NCI-H1436 treated with DMSO at 0.1 percent for 48 hours (cell line): ENCODE results near the gene RHOXF2.
"Not testable (repeated sequence)": the region's sequence is repeated elsewhere in the genome, so short reads cannot be mapped to it uniquely, and the experiment has no call there.

Source experiments
- DNase-seq: peaks from one replicate; lab custom pipeline; 2025; lab: John Stamatoyannopoulos, UW

Gene RHOXF2, protein sequence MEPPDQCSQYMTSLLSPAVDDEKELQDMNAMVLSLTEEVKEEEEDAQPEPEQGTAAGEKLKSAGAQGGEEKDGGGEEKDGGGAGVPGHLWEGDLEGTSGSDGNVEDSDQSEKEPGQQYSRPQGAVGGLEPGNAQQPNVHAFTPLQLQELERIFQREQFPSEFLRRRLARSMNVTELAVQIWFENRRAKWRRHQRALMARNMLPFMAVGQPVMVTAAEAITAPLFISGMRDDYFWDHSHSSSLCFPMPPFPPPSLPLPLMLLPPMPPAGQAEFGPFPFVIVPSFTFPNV

DNA sequence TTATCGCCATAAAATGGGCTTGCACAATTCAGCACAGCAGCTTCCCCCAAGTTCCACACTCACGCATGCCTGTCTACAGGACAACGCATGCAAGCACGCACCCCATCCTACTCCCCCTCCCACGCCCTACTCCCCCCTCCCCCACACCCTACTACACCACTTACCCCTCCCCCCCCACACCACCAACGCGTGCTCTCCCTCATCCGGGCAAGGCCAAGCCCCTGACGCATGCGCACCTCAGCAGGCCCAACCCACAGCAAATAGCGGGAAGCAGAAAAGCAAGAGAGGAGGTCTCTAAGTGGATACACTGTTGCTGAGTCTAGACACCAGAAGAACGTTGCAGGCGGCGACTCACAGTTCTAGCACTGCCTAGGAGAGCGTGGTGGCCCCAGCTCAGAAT, at the start of gene RHOXF2:
TSS of gene RHOXF2 (plus strand) at position 301 of the 400 bp plus-strand sequence. CDS start 138 bp downstream, outside the sequence.
- not testable (repeated sequence) for DNase-seq

DNA sequence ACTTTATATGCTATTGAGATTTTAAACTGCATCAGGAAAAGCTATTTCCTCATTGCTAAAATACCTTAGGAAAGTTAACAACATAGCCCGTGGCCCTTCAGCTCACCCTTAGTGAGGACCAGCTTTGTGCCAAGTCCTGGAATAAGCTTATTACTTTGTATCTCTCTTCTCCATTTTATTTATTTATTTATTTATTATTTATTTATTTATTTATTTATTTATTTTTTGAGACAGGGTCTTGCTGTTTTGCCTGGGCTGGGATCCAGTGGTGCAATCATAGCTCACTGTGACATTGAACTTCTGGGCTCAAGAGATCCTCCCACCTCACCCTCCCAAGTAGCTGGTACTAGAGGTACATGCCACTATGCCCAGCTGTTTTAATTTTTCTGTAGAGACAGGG, 49.0 kb upstream of the RHOXF2 start:
- no peak for DNase-seq

GRCh38 chrX:120111611-120112010, 46.8 kb upstream of the RHOXF2 start:
- no peak for DNase-seq

GRCh38 chrX:120115438-120115963, 42.9 kb upstream of the RHOXF2 start, which contains the start of gene RHOXF1:
TSS of gene RHOXF1 (minus strand) at chrX:120115913. CDS start at chrX:120115862, 51 bp downstream.
- no peak for DNase-seq

GRCh38 chrX:120120223-120120622, 38.2 kb upstream of the RHOXF2 start:
- DNase-seq = no peak

GRCh38 chrX:120125444-120125843, 33.0 kb upstream of the RHOXF2 start:
- DNase-seq = no peak

DNA sequence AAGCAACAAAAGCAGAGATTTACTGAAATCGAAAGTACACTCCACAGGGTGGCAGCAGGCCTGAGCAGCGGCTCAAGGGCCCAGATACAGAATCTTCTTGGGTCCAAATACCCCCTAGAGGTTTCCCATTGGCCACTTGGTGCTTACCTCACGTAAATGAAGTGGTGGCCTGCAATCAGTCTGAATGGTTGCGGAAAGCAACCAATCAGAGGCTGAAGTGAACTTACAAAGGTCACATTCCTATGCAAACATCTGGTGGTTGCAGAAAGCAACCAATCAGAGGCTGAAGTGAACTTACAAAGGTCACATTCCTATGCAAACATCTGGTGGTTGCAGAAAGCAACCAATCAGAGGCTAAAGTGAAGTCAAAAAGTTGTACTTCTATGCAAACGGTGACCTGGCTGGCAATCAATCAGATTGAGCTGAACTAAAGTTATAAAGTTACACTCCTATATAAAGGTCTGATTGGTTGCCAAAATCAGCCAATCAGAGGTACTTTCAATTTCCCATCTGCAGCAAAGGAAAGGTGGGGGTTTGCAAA, 30.0 kb upstream of the RHOXF2 start:
- not testable (repeated sequence) for DNase-seq

DNA sequence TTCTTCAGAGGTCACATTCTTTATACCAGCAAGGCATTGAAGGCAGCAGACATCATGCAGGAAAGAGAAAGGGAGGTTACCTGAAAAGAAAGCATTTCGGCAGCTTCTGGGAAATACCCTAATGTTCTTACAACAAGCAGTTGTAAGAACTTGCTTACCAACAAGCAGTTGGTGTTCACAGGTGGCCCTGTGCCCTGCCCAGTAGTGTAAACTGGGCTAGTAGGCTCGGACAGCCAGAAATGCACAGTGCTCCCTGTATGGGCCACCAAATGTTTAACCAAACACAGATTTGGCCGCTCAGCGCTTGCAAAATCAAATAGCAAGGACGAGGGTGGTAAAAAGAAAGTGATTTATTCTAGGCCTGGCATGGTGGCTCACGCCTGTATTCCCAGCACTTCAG, 22.3 kb upstream of the RHOXF2 start:
- no peak for DNase-seq

DNA sequence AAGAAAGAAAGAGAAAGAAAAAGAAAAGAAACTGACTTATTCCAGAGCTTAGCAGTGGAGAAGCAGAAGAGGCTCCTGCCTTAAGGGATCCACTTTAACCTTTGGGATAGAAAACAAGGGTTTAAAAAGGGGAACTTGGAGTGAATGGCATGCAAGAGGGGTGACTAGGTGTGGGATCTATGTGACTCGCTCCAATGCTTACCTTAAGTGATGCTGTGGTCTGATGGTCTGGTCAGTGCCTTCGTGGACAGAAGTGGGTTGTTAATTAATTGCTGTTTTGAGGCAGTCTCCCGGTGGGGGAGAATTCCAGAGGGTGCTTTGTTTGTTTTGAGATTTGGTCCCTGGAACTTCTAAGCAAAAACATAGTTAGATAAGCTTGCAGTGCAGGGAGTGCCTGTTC, 21.6 kb upstream of the RHOXF2 start:
- DNase-seq = no peak

DNA sequence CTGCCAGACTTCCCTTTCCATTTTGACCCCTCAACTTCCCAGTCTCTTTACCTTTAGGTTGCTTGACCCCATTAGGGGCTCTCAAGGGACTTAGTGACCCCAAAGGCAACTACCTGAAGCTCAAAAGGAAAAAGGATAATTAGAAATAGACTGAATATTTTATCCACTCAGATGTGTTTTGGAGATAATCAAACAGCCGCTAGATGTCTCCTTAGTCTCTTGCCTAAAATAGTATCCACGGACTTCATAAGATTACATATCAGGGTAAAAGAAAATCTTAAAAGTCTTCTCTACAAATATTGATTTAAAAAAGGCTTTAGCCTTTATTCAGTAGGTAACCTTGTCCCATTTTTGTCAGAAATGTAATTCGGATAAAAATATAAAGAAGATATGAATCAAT, 21.0 kb upstream of the RHOXF2 start:
- no peak for DNase-seq

- no peak for DNase-seq
These were observed 18.0 kb upstream of the RHOXF2 start for GRCh38 chrX:120140293-120140981.

DNA sequence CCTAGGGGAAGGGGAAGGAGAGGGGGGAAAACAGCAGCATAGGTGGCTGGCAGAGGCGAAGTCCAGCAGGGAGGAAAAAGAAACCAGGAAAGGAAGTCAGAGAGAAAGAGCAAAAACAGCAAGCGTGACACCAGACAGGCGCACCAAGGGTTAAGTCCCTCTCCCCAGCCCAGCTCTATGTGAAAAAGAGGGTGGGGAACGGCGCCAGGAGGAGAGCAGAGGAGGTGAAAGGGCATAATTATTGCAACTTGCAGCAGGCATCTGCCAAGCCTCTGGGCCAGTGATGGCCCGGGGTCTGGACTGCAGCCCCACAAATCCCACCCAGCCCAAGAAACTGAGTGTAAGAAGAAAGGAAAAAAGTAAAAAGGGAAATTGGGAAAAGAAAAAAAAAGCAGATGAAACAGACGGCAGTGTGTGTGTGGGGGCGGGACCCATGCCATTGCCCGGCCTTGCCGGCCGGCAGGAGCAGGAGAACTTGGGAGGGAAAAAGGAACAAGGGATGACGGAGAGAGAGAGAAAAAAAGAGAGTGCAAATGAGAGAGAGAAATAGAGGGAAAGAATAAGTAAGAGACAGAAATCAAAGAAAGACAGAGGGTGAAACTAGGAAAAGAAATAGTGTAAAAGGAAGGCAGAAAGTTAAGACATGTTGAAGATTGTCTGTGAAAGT, 14.1 kb upstream of the RHOXF2 start:
- no peak for DNase-seq

DNA sequence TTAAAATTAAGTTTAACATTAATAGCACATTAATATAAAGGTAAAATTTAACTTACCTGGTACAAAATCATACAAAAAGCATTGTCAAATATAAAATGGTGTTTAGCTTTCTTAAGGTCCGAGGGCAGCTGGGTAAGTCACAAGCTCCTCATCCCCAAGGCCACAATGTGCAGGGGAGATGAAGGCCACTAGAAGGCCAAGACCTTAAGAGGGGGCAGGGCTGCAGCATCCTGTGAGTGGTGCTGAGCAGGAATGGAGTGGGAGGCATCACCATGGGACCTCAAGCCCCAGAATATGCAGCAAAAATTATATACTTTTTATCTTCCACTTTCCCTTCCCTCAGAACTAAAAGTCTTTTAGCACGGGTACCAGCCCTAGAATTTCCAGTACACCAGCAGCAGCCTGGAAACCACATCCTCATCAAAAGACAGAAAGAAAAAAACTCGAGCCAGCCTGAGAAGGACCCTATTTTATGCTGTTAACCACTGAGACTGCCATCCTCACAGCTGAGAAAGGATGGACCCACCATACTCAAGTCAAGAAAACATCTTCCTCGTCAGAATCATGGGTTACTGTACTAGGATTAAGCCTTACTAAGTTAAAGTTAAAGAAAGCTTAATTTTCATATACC, 13.0 kb upstream of the RHOXF2 start:
- DNase-seq = no peak

DNA sequence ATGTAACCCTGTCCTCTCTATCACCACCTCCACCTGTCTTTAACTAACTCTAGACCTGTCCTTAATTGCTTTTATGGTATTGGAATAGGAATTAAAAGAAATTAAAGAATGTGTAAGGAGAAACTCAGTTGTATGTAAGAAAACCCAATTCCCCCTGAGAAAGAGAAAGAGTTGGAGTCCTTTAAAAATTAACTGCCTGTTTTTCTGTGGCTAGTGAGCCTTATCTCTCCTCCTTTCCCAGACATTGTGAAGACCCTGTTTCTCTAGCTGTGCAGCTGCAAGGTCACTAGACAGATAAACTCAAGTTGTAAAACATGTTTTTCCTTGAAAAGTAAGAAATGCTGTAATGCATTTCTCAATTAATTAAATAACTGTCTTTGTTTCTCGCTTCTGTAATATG, 12.1 kb upstream of the RHOXF2 start:
- not testable (repeated sequence) for DNase-seq

DNA sequence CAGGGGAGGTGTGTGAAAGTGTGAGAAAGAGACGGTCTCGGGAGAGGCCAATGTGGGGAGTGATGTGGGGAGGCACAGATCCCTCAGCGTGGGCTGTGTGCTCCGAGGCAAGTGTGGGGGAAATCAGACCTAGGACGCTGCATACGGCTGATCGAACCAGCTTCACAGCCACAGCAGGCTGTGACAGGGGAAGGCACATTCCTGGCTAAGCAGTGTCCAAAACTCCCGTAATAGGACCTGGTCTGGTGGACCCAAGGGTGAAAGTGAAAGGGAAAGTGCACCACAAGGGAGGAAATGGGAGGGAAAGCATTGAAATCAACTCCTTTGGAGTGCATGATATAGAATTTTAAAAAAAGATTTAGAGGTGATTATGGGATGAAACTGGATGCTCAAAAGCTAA, 10.9 kb upstream of the RHOXF2 start:
- no peak for DNase-seq

GRCh38 chrX:120150109-120150744, 8.2 kb upstream of the RHOXF2 start:
- not testable (repeated sequence) for DNase-seq

GRCh38 chrX:120159086-120159485, 673 bp downstream of the RHOXF2 start:
- DNase-seq = not testable (repeated sequence)

DNA sequence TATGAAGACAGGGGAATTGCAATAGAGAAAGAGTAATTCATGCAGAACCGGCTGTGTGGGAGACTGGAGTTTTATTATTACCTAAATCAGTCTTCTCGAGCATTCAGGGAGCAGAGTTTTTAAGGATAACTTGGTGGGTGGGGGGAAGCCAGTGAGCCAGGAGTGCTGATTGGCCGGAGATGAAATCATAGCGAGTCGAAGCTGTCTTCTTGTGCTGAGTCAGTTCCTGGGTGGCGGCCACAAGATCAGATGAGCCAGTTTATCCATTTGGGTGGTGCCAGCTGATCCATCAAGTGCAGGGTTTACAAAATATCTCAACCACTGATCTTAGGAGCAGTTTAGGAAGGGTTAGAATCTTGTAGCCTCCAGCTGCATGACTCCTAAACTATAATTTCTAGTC, 34.8 kb downstream of the RHOXF2 start:
- DNase-seq = not testable (repeated sequence)

- not testable (repeated sequence) for DNase-seq
These were observed 35.3 kb downstream of the RHOXF2 start for GRCh38 chrX:120193720-120194119.

DNA sequence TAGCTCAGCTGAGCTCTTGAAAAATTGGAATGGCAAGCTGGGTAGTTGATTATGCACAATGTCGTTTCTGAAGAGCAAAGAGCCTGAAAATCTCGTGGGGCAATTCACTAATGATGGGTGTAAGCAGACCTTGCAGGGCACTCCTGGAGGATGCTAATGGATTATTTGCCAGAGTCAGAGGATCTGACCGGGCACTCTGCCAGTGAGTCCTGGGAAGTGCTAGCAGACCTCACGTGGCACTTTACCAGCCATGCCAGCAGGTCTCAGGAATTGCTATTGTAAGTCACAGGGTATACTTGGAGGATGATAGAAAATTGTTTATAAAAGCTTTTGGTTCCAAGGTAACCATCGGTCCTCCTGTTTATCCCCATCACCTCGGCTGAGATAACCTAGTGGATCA, 37.4 kb downstream of the RHOXF2 start:
- DNase-seq = not testable (repeated sequence)

DNA sequence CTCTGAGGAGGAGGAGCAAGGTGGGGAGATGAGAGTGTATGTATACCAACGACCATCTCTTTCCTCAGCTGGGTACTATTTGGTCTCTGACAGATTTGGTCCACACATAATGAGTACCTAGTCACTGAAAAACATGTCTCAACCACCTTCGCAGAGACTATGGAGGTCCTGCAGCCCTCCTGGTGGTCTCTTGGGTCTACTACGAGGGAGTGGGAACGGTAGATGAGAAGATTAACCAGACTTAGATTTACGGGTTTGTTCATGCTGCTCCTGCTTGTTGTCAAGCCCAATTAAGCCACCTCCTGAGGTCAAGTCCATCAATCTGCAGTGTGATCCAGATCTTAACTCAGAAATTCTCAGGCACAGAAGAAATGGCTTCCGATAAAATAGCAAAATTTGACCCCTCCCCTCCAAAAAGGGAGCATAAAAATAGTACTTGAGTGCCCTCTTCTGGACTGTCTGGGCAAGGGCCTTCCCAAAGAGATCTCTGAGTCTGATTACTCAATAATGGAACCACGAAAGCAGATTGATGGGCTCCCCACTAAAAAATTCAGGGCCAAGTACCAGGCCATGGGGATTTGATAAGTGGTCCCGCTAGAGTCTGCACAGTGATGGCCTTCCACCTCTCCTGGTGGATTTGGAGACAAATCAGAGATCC, 38.3 kb downstream of the RHOXF2 start:
- not testable (repeated sequence) for DNase-seq
